Eye (tissue), 1 donor: ENCODE results near the gene BCL2L1.

Experiments
- DNase-seq: peaks from one replicate; pipeline ENCODE4 v3.0.0-alpha.2; 2015

The BCL2L1 gene

GRCh38 chr20:31691646-31692275 lies 30.9 kb downstream of the BCL2L1 start:
- no peak for DNase-seq

DNA sequence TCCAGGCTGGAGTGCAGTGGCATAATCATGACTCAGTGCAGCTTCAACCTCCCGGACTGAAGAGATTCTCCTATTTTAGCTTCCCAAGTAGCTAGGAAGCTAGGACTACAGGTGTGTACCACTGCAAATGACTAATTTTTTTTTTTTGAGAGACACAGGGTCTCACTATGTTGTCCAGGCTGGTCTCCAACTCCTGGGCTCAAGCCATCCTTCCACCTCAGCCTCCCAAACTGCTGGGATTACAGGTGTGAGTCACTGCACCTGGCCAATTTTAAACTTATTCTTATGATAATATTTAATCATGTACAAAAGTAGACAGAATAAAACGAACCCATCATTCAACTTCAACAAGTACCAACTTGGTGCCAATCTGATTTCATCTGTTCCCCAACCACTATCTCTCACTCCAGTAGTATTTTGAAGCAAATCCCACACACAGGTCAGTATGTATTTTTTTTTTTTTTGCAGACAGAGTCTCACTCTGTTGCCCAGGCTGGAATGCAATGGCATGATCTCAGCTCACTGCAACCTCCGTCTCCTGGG lies 32.5 kb downstream of the BCL2L1 start:
- DNase-seq, result no peak

GRCh38 chr20:31689141-31689540 lies 33.5 kb downstream of the BCL2L1 start:
- no peak for DNase-seq

- DNase-seq, result no peak
Measured at GRCh38 chr20:31687777-31688176, 34.9 kb downstream of the BCL2L1 start.

DNA sequence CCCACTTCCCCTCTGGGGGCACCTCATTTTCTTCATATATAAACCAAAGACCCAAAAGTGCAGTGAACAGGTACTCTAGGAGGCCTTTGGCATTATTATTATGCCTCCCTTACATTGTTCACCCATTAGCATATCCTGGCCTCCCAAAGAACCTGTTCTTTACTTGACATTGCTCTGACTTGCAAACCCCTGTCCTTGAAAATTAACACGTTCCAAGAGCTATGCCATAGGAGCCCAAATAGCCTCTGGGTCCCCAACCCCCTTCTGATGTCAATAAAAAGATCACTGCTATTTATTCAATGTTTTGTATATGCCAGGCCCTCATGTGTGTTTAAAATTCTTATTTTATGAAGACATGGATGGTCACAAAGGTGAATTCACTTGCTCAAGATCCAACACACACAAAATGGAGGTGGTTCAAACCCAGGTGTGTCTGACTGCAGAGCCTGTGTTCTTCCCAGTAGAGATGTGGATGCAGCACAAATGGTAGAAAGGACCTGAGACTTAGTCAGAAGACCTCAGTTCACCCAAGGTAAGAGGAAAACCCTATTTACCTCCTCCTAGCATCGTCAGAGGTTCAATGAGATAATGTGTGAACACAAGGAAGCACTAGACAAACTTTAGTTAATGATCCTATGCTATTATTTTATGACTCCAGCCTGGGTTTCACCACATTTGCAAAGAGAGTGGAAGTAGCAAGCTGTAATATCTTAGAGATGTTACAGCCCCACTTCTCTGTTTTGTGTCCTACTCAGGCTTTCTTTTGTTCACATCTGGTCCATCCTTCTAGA lies 36.6 kb downstream of the BCL2L1 start:
- no peak for DNase-seq

DNA sequence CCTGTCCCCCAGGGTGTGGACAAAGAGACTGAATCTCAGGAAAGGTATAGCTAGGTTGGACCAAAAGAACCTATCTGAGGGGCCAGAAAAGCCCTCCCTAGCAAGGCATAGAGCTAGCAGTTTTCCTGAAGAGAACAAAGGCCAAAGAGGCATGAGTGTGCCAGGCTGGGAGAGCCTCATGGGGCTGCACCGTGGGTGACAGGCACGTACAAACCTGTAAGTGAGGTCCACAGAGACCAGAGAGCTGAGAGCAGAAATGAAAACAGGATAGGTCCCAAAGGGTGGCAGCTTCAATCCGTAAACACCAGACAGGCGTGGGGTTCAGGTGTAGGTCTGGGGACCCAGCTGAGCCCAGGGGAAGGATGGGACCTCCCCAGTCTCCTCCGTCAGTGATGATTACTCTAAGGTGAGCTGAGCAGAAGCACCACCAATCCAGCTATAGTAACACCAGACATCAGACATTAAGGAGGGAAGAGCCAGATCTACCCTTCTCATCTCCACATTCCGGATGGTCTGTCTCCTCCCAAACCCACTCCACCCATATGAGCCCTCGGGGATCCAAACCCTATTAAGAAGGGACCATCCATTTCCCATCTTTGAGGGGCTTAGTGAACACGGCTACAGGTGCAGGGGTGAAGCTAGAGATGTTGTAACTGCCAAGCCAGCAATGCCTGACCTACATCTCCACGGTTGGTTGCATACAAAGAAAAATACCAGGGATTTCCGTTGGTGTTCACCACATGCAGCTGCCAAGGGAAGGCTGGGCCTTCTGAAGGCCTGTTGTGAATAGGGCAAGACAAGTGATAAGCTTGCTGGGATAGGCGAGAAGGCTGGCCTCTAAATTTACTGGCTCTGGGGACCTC lies 38.3 kb downstream of the BCL2L1 start:
- peak; percentile 65 for DNase-seq

- DNase-seq, result no peak
Measured at GRCh38 chr20:31682927-31683326, 39.7 kb downstream of the BCL2L1 start.

DNA sequence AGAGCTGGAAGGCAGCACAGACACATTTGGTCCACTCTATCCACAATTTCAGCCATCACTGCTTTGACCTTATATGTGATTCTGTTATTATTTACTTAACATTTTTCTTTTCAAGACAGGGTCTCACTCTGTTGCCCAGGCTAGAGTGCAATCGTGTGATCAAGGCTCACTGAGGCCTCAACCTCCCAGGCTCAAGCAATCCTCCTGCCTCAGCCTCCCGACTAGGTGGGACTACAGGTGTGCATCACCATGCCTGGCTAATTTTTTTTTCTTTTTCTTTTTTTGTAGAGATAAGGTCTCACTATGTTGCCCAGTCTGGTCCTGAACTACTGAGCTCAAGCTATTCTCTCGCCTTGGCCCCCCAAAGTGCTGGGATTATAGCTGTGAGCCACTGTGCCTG lies 40.3 kb downstream of the BCL2L1 start:
- no peak for DNase-seq

DNA sequence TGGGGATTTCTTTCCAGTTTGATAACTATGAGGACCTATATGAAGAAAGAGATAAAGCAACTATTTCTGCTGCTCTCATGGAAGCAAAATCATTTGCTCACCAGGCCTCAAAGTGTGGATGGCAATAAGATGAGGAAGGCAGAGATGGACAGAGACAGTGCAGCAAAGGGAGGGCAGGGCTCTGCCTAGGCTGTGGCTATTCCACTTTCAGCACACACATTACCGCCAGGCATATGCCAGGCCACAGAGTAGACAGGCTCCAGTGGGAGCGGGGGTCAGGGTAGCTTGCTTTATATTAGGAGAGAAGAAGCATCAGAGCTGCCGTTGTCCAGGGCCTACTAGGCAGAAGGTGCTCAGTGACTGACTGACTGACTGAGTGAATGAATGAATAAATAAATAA lies 40.9 kb downstream of the BCL2L1 start:
- DNase-seq, result no peak

DNA sequence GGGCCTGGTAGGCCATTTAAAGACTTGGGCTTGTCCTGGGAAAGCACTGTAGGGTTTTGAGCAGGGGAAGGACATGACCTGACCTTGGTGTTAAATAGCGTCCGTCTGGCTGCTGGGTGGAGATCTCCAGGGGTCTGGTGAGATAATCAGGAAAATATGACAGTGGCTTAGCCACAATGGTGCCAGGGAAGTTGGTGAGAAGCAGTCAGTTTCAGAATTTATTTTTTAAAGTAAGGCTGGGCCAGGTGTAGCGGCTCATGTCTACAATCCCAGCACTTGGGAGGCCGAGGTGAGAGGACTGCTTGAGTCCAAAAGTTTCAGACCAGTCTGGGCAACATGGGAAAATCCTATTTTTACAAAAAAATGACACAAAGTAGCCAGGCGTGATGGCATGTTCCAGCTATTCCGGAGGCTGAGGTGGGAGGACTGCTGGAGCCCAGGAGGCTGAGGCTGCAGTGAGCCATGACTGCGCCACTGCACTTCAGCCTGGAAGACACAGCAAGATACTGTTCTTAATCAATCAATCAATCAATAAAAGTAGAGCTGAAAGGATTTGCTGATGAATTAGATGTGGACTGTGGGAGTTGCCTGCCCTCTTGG lies 41.4 kb downstream of the BCL2L1 start:
- DNase-seq, result no peak

GRCh38 chr20:31680286-31681127 lies 42.2 kb downstream of the BCL2L1 start:
- DNase-seq, result no peak

GRCh38 chr20:31679357-31680285 lies 43.0 kb downstream of the BCL2L1 start:
- DNase-seq, result no peak

- no peak for DNase-seq
Measured at GRCh38 chr20:31678389-31679356, 44.0 kb downstream of the BCL2L1 start.

DNA sequence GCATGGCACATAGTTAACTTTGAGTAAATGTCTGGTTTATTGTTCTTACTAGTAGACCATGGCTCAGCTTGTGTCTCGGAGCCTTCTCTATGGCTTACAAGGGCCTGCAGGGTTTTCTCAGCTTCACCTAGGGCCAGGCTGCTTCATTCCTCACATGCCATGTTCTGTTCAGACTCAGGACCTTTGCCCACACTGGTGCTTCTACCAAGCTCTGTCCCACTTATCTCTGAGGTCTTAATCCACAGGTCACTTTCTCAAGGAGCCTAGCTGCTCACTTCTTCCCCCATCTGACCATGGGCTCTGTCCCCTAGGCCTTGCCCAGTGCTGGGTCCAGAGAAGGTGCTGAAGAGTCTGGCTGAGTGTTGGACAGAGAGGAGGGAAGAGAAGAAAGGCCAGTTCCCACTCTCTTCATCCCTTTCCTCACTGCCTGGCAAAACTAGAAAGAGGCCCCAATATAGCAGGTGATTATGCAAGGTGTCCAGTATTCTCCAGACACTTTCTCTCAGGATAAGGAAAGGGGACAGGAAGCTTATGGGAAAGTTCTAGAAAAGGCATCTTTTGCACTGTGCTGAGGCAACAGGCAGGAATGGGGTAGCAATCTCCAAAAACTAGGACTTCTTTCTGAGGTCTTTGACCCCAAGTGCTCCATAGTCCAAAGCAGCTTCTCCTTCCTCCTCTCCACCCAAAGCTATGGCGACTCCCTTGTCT lies 45.0 kb downstream of the BCL2L1 start:
- no peak for DNase-seq

DNA sequence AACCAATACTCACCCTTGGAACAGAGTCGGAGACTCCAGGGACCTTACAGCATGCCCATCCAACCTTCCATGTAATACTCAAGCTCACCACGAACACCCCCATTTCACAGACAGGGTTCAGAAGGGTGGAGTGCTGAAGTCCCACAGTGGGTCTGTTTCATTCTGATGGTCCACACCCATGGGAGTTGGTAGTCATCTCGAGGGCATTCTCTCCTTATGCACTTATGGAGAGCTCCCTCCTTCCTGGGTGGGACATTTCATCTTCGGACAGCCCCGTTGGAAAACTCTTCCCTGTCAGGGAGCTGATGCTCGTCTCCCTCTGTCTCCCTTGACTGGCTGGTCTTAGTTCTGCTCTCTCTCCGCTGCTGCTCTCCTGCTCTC lies 46.1 kb downstream of the BCL2L1 start:
- DNase-seq, result no peak

- DNase-seq, result no peak
Measured at GRCh38 chr20:31675828-31676608, 46.6 kb downstream of the BCL2L1 start.

GRCh38 chr20:31674895-31675827 lies 47.5 kb downstream of the BCL2L1 start:
- no peak for DNase-seq
